ENCODE measurements around the gene SMURF2. TPM values are rescaled to one million over a fixed set of nuclear protein-coding genes. Genes with fewer than 3 reads are reported as not detected.
"Not testable (repeated sequence)": the region's sequence is repeated elsewhere in the genome, so short reads cannot be mapped to it uniquely, and the experiment has no call there.

The SMURF2 gene
- total RNA-seq, 4 donors from 2014 or later = 18.4 to 92.0 (median 37.3) TPM

- H3K27ac ChIP-seq; DNase-seq; H3K27me3 ChIP-seq; H3K4me3 ChIP-seq; H3K36me3 ChIP-seq; H3K4me1 ChIP-seq; H3K9me3 ChIP-seq; intact Hi-C loops (cut with DNase I; ENCODE audit: low total_unique reads): not testable (repeated sequence)
Measured at GRCh38 chr17:64663836-64664235, 1.7 kb upstream of the SMURF2 start.

DNA sequence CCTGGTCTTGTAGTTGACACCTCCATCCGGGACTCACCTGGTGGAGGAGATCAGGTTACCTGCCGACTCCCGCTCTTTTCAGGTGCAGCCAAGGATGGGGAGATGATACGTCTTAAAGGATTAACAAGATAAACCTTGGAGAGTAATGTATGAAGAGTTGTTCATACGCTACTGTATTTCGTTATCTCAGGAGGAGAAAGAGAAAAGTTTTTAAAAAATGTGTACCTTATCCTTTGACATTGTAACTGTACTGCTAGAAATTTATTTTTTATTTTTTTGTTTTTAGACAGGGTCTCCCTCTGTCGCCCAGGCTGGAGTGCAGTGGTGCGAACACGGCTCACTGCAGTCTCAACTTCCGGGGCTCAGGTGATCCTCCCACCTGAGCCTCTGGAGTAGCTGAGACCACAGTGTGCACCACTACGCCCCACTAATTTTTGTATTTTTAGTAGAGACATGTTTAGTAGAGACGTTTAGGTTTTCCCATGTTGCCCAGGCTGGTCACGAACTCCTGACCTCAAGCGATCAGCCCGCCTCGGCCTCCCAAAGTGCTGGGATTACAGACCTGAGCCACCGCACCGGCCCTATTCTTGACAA, 764 bp upstream of the SMURF2 start:
- Histone ChIP-seq H3K9me3 (no peaks in the 10 kb centered on the region), H3K4me3 (peak overlapping the region; percentile 66 to 89), H3K27ac (peak overlapping the region; percentile 84 to 91), H3K27me3 (no peaks in the 10 kb centered on the region), H3K4me1 (no peaks in the 10 kb centered on the region), H3K36me3 (no peaks in the 10 kb centered on the region)
- DNase-seq = no peak
- TF ChIP-seq POLR2A (IDR thresholded peaks at IDR 0.05) = no peak
- TF ChIP-seq CTCF (IDR thresholded peaks at IDR 0.05) = no peak
- intact Hi-C loops (cut with DNase I; ENCODE audit: low total_unique reads) = no loop called here

DNA sequence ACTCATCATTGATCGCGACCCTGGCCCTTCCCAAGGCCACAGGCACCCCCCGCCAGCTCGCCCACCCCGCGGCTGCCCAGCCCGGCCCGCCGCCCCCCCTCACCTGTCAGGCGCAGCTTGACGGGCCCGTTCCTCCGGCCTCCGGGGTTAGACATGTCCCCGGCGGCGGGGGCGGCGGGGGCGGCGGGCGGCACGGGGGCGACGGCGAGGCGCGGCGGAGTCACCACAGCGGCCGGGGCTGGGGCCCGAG, 456 bp downstream of the SMURF2 start:
- intact Hi-C loops (cut with DNase I; ENCODE audit: low total_unique reads) = no loop called here
- TF ChIP-seq CTCF (IDR thresholded peaks at IDR 0.05) (no peak), POLR2A (IDR thresholded peaks at IDR 0.05) (no peak)
- peak overlapping the region; percentile 66 to 89 for H3K4me3 ChIP-seq
- H3K9me3 ChIP-seq = no peaks in the 10 kb centered on the region
- H3K36me3 ChIP-seq = no peaks in the 10 kb centered on the region
- H3K27ac ChIP-seq = peak overlapping the region; percentile 84 to 91
- DNase-seq = peak in 1 of 2 donors; percentile 36
- no peaks in the 10 kb centered on the region for H3K27me3 ChIP-seq
- H3K4me1 ChIP-seq = no peaks in the 10 kb centered on the region

DNA sequence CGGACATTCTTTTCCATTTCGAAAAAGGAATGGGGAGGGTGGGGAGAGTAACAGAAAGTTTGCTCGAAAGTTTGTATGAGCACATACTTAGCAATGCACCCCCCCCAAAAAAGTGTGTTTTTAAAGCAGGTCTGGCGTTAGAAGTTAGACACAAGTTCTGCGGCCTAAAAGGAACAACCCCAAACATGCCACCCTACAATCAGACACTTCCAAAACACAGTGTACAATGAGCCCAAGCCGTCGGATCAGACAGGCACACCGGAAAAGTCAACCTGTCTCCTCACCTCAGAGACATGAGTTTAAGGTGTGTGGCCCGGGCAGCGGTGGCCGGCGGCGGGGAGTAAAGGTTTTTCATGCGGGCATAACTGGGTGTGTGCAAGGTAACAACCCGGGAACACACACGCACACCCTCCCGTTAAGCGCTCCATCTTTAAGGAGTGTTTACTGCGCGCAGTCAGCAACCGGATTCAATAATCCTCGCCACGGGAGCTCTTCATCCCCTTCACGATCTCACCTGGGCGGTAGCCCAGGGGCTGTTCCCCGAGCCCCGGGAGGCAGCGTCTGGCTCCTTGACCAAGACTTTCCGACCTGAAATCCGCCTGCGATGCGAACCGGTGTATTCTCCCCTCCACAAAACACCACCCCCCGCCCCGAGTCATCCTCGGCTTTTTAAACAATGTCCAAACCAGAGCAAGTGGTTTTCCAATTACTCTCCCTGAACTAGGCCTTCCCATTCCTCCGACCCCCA, 955 bp downstream of the SMURF2 start:
- peak in 1 of 2 donors; percentile 33 for DNase-seq
- intact Hi-C loops (cut with DNase I; ENCODE audit: low total_unique reads); H3K36me3 ChIP-seq; H3K27me3 ChIP-seq; H3K4me1 ChIP-seq; H3K9me3 ChIP-seq: not testable (repeated sequence)
- Histone ChIP-seq H3K4me3 (peak overlapping the region; percentile 66 to 89), H3K27ac (peak overlapping the region; percentile 84 to 91)

DNA sequence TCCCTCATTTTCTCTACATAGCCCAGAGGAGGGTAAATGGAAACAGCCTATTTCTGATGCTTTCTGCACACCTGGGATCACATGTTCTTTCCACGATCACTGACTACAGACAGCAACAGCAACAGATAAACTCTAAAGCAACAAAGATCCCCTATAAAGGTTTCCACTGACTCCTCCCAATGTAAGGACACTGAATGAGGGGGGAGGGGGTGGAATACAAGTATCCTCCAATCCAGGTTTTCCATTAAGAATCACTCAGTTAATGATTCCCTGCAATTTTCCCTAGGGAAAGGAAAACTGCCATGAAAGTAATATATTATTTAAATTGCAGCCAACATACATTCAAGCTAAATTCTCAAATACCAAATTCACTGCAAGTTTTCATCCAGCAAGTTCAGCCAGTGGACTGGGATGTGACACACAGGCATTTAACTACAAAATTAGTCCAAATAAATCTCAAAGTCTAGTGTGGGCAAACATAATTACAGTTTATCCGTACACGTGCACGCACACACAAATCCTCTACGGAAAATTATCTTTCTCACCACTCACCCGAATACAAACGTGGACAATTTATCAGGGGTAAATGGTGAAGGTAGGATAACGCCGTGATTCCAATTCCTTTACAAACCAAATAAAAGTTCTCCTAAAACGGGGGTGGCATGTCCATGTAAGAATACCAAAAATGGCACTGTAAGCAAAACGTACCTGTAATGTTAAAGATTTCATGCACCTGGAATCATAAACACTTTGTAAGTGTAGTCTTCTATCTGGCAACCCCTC, 1.7 kb downstream of the SMURF2 start:
- intact Hi-C loops (cut with DNase I; ENCODE audit: low total_unique reads); H3K27me3 ChIP-seq; H3K4me1 ChIP-seq; DNase-seq; H3K9me3 ChIP-seq; H3K36me3 ChIP-seq: not testable (repeated sequence)
- H3K27ac ChIP-seq = peak overlapping the region; percentile 84 to 91
- H3K4me3 ChIP-seq = peak overlapping the region; percentile 66 to 89

- Histone ChIP-seq H3K27ac (no peak overlapping the region), H3K9me3 (no peaks in the 10 kb centered on the region), H3K36me3 (no peaks in the 10 kb centered on the region), H3K27me3 (no peaks in the 10 kb centered on the region), H3K4me1 (no peaks in the 10 kb centered on the region), H3K4me3 (no peak overlapping the region)
- intact Hi-C loops (cut with DNase I; ENCODE audit: low total_unique reads) = no loop called here
- no peak for TF ChIP-seq CTCF (IDR thresholded peaks at IDR 0.05)
- TF ChIP-seq POLR2A (IDR thresholded peaks at IDR 0.05) = no peak
- no peak for DNase-seq
Measured at GRCh38 chr17:64658931-64659330, 3.2 kb downstream of the SMURF2 start.

Data from uterus (tissue), 4 donors.